Right ventricle myocardium inferior (tissue), 1 donor: ENCODE measurements around the gene TUBB2B. TPM values are rescaled to one million over a fixed set of nuclear protein-coding genes. Genes with fewer than 3 reads are reported as not detected.
A peak's percentile ranks its signal among the peaks of the same experiment; 100 is the strongest.

Experiments used
- ATAC-seq: fragments of 200-7000 bp; cut with Tn5 transposase; one replicate; pipeline ENCODE4 v1.9.1; 2020; ENCODE audit warnings: mild to moderate bottlenecking, moderate library complexity
- DNase-seq: peaks from one replicate; pipeline ENCODE4 v3.0.0; 2021; ENCODE audit errors: missing footprints
- intact Hi-C: fragments of 100-400 bp; cut with DNase I; formaldehyde crosslinking; loops from one replicate; pipeline ENCODE4 v1.11.0; 2022
- long read RNA-seq: library from polyadenylated mRNA; unstranded; transcript quantifications from one replicate; pipeline ENCODE4 v2.0.0, GENCODE V29; 2021
- total RNA-seq: library from RNA; stranded (reverse); fragmentation: NEBNext Ultra II Directional; extraction: Animal tissue kit (Norgen Biotek cat#: 25700); gene quantifications from one replicate; pipeline ENCODE4 v1.2.1, GENCODE V29; 2021
- donor health status: DM: no; HTN: yes; CAD: no; lungs with severe emphysema.

TUBB2B gene
- total RNA-seq = 0.97 TPM
- long read RNA-seq, partial matches to known transcripts = 0 of 2 reads
- long read RNA-seq, other reads (novel, unspliced or antisense) = 1 of 2 reads

- intact Hi-C loops = no loop called here
- ATAC-seq (peak; percentile 47), DNase-seq (no peak)
Measured at GRCh38 chr6:3227363-3228045, at the start of gene TUBB2B. Gene TUBB2B (minus strand): TSS chr6:3227653. CDS start chr6:3227543, 110 bp downstream.

DNA sequence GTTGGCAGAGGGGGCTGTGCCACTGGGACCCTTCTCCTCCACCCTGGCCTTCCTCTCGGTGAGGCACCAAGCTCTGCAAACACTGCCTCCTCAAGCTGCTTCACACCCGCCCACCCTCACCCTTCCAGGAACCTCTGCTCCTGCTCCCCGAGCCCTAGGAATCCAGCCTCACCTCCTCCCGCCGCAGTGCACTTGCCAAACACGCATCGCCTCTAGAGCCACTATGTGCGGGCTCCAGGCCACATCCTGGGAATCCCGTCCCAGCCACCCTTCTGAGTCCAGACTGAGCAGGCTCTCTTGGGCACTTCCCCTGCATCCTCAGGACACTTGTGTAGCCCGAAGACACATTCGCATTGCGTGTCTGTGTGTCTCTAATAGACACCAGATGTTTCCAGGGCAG is 49.8 kb upstream of the TUBB2B start:
- no peak for DNase-seq
- no peak for ATAC-seq
- intact Hi-C loops = loop anchor here (5.0 kb wide), 1 partner anchor 710 kb away; no protein-coding TSS in a partner anchor

DNA sequence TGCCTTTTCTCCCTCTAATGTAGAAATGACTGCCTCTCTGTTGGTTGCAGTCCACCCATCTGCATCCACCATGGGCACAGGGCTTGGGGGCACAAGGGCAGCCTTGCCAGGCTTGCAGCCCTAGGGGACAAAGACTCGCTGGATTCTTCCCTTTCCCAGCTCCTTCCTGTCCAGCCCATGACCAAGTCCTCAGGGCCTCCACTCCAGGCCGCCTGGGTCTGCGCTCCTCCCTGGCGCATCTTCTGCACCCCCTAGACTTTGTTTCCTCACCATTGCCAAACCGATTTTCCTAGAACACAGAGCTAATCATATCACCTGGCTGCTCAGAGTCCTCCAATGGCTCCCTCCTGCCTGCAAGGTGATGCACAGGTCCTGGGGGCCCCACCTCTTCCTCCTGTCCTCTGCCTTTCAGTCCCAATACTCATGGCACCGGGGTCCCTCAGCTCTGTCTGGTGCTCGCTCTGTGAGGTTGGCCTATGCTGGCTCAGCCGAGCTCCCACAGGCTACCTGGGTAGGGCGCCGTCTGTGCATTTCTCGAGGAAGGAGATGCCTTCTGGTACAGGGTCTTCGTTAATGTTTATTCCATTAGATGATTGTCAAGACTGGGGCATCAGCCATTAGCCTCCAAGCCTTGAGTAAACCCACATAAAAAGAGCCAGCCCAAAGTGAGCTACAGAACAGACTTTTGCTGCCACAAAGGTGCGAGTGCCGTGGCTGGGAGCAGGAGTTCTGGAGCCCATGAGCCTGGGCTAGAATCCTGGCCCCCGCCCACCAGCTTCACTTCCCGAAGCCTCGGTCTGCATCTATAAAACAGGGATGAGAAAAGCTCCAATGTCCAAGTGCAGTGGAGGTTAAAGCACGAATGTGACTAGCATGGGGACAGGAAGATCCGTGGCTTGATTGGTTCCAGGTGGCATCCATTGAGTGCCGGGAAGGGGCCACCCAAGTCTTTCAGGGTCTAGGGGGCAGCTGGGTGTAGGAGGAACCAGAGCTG is 49.0 kb upstream of the TUBB2B start:
- DNase-seq (no peak), ATAC-seq (no peak)
- intact Hi-C loops = loop anchor here (5.0 kb wide), 1 partner anchor 711 kb away; no protein-coding TSS in a partner anchor

- DNase-seq (no peak), ATAC-seq (no peak)
- intact Hi-C loops = no loop called here
Measured at GRCh38 chr6:3273707-3274521, 46.5 kb upstream of the TUBB2B start.

DNA sequence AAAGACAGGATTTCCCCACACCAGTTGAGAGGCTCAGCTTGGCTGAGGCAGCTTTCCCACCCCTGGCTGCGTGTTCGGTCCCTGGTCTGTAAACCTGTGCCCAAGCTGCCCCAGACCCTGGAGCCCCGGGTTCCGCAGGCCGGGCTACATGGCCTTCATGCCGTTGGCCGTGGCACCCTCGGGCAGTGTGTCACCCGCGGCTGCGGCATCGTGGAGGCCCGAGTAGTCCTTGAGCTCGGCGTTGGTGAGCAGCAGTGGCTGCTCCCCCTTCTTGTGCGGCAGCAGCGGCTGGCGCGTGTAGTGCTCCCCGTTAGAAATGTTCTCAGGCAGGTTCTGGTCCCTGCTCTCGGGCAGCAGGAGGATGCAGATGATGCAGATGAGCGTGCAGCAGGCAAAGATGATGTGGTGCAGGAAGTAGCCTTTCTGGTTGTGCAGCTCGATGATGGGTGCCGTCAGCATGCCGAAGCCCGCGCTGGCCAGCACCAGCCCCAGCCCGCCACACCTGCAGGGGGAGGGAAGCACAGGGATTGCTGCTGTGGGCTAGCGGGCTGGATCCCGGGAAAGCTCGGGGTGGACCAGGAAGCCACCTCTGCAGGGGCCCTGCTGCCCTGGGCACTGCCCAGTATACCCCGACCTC is 45.6 kb upstream of the TUBB2B start:
- intact Hi-C loops = no loop called here
- DNase-seq (peak; percentile 49), ATAC-seq (no peak)

GRCh38 chr6:3271756-3272155 is 44.3 kb upstream of the TUBB2B start:
- ATAC-seq (no peak), DNase-seq (peak; percentile 33)
- intact Hi-C loops = no loop called here

DNA sequence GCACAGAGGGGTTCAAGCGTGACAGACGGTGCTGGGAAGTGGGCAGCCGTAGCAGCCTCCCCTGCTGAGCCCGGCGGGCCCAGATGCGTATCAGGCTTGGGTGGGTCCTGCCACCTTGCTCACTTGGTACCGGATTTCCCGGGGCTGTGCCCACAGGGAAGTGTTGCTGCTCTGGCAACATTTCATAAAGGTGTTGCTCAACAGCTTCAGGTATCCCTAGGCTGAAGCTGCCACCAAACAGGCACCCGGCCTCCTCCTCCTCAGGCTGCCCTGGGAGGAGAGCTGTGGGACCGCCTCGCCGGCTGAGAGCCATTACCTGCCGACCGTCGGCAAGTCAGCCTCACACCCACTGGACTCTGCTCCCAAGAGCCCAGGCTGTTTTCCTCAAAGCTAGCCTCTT is 42.8 kb upstream of the TUBB2B start:
- ATAC-seq (no peak), DNase-seq (peak; percentile 27)
- intact Hi-C loops = no loop called here

- ATAC-seq = no peak
- DNase-seq = peak; percentile 22
- intact Hi-C loops = no loop called here
Measured at GRCh38 chr6:3269281-3269975, 42.0 kb upstream of the TUBB2B start.

- DNase-seq (peak; percentile 52), ATAC-seq (no peak)
- intact Hi-C loops = no loop called here
Measured at GRCh38 chr6:3268680-3269079, 41.2 kb upstream of the TUBB2B start.

- DNase-seq = peak; percentile 9
- ATAC-seq = no peak
- intact Hi-C loops = no loop called here
Measured at GRCh38 chr6:3267162-3267561, 39.7 kb upstream of the TUBB2B start.

DNA sequence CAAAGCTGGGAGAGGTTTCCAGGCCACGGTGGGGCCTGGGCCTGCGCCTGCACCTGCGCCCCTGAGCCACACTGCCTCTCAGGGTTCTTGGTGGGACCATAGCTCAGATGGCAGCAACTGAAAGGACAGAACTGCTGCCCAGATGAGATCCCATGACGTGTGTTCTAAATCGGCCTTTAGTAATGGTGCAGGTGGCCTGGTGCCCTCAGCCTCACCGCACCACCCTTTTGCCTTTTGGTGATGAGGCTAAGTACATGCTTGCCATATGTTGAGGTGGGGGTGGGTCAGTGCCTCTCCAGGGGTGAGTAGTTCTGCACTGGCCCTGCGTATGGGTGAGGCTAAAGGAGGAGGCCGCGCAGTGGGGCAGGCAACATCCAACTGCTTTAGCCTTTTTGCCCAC is 38.7 kb upstream of the TUBB2B start:
- intact Hi-C loops = no loop called here
- peak; percentile 27 for DNase-seq
- ATAC-seq = no peak

- intact Hi-C loops = no loop called here
- peak; percentile 14 for DNase-seq
- ATAC-seq = no peak
Measured at GRCh38 chr6:3265671-3266070, 38.2 kb upstream of the TUBB2B start.

- DNase-seq (no peak), ATAC-seq (no peak)
- intact Hi-C loops = no loop called here
Measured at GRCh38 chr6:3264356-3264755, 36.9 kb upstream of the TUBB2B start.

- intact Hi-C loops = no loop called here
- DNase-seq = peak; percentile 57
- no peak for ATAC-seq
Measured at GRCh38 chr6:3263096-3263495, 35.6 kb upstream of the TUBB2B start.

DNA sequence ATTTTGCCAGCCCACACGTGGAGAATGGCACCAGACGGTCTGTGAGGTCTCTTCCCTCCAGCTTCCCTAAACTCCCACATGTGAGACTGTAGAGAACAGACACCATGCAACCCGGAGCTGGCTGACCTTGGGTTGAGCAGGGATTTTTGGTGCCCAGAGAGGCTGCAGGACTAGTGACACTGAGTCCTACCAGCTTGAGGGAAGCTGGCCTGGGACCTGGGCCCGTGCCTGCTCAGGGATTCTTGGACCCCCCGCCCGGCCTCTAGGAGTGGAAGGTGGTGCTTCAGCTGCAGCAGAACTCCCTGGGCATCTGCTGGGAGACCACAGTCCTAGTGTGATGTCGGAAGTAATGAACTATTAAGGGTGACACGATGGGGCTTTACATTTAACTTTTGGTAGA is 34.5 kb upstream of the TUBB2B start:
- intact Hi-C loops = no loop called here
- ATAC-seq (no peak), DNase-seq (no peak)

- intact Hi-C loops = no loop called here
- DNase-seq (no peak), ATAC-seq (no peak)
Measured at GRCh38 chr6:3261518-3261820, 34.0 kb upstream of the TUBB2B start.

- intact Hi-C loops = no loop called here
- no peak for DNase-seq
- ATAC-seq = no peak
Measured at GRCh38 chr6:3260772-3261517, 33.5 kb upstream of the TUBB2B start.
